ENCODE data around the gene USP32. TPM values are rescaled to one million over a fixed set of nuclear protein-coding genes. Genes with fewer than 3 reads are reported as not detected.

Gene USP32
- total RNA-seq, 4 donors from 2014 or later = 65.1 to 80.1 (median 77.2) TPM

- TF ChIP-seq CTCF (IDR thresholded peaks at IDR 0.05; ENCODE audit: low read depth) = no peak
These were observed 87.4 kb downstream of the USP32 start for GRCh38 chr17:60304502-60304901.

DNA sequence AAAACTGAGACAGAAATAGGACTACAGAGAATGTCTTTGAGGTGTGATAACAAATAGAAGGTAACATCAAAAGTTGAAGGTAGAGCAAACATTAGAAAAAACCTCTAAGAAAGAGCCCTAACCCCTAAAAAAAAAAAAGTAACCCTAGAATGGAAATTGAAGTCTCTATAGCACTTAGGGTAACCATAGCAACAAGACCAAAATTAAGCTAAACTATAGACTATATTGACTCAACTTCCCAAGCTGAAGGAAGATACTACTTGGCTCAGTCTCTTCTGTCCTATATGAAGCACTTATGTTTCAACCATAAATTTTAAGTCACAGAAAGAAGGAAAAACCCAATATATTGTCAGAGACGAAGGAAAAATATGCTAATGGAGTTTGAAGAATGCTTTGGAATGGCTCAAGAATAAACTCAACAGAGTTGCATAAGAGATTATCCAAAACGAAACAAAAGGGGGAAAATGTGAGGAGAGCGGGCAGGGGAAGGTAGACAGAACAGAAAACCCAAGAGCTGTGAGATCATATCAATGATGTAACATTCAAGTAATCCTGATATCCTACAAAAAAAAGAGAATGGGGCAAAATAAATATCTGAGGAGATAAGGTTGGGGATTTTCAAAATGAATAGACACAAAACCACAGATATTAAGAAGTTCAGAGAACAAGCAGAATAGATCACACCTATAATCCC lies 88.4 kb downstream of the USP32 start:
- TF ChIP-seq CTCF (IDR thresholded peaks at IDR 0.05; ENCODE audit: low read depth) = no peak

DNA sequence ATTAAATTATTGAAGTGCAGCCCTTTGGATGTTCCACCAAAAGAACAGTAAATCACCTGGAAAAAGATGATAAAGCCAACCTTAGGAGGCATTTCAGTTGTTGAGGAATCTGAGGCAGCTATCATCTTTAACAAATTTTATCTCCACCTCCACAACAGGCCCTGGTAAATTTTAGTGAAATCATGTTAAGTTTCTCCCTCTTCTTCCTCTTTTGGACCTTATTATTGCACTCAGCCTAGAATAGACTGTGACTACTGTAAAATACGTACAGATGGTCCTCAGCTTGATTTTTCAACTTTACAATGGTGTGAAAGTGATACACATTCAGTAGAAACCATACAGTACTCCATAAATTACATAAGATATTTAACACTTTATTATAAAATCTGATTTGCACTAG lies 90.3 kb downstream of the USP32 start:
- TF ChIP-seq CTCF (IDR thresholded peaks at IDR 0.05; ENCODE audit: low read depth) = no peak

GRCh38 chr17:60300949-60301348 lies 91.0 kb downstream of the USP32 start:
- TF ChIP-seq CTCF (IDR thresholded peaks at IDR 0.05; ENCODE audit: low read depth) = peak; percentile 90

DNA sequence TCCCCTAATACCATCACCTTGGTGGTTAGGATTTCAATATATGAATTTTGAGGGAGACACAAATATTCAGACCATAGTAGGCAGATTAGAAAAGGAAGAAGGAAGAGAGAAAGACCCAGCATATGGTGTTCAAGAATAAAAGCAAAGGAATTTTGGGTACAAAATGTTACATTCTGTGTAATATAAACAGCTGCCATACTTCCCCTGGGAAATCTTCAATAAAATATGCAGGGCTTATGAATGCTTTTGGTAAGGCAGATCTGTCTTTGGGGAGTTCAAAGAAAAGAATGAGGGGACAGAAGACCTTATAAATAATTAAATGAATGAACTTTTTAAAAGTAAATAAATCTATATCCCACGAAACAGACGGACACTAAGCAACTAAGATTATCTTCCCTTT lies 91.9 kb downstream of the USP32 start:
- TF ChIP-seq CTCF (IDR thresholded peaks at IDR 0.05; ENCODE audit: low read depth) = peak; percentile 48

DNA sequence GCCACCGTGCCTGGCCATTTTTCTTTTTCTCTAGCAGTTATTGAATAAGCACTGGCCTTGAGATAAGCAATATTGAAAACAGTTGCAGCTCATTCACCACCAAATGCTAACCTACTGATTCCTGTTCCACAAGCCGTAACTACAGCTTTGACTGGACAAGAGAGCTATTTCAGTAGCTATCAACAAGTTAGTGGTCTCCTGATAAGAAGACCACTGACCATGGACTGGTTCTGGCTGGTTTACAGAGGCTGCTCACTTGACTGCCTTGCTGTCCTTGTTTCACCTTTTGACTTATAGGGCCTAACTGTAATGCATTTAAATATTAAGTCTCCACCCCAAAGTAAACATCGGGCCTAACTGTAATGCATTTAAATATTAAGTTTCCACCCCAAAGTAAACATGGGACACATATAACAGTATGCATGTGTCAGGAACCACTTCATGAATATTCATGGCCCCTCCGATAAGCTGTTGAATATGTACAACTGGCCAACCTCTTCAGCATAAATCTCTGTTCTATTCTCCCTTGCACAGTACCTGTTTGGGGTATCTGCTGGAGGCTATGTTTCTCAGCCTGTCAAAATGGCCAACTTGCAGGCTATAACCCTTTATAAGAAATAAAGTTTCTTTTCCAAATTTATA lies 94.1 kb downstream of the USP32 start:
- TF ChIP-seq CTCF (IDR thresholded peaks at IDR 0.05; ENCODE audit: low read depth) = no peak

DNA sequence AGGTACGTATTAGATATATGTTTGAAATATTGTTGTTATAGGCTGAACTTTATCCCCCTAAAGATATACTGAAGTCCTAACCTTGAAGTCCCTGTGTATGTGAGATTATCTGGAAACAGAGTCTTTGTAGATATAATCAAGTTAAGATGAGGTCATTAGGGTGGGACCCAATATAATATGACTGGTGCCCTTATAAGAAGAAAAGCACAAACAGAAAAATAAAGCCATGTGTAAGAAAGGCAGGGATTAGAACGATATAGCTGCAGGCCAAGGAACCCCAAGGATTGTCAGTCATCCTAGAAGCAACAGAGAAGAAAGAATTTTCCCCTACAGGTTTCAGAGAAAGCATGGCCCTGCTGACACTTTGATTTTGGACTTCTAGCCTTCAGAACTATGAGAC lies 95.8 kb downstream of the USP32 start:
- no peak for TF ChIP-seq CTCF (IDR thresholded peaks at IDR 0.05; ENCODE audit: low read depth)
